HG02623 (cell line): Measurements from ENCODE around the gene DNASE1.
"Not testable (repeated sequence)": the region's sequence is repeated elsewhere in the genome, so short reads cannot be mapped to it uniquely, and the experiment has no call there.

Experiments used
- ATAC-seq: cut with Tn5 transposase; IDR thresholded peaks from one replicate; pipeline ENCODE4 v1.9.1; 2021; ENCODE audit warnings: moderate library complexity; ENCODE audit not compliant: unreplicated experiment

DNASE1 gene

GRCh38 chr16:3654249-3654991 is at the start of gene DNASE1:
Gene DNASE1, plus strand, starts transcription at chr16:3654691. Its CDS starts 683 bp downstream, at chr16:3655374.
- no peak for ATAC-seq

- no peak for ATAC-seq
These were observed 48.0 kb upstream of the DNASE1 start for GRCh38 chr16:3606441-3606840.

- no peak for ATAC-seq
These were observed 47.3 kb upstream of the DNASE1 start for GRCh38 chr16:3607161-3607560.

GRCh38 chr16:3607634-3608033 is 46.9 kb upstream of the DNASE1 start:
- no peak for ATAC-seq

GRCh38 chr16:3608069-3608468 is 46.4 kb upstream of the DNASE1 start:
- ATAC-seq = no peak

GRCh38 chr16:3608976-3609375 is 45.5 kb upstream of the DNASE1 start:
- ATAC-seq = not testable (repeated sequence)

- ATAC-seq = no peak
These were observed 44.4 kb upstream of the DNASE1 start for GRCh38 chr16:3609895-3610697.

- ATAC-seq = no peak
These were observed 43.8 kb upstream of the DNASE1 start for GRCh38 chr16:3610698-3611145.

- peak; percentile 80 for ATAC-seq
These were observed 43.1 kb upstream of the DNASE1 start, which contains the start of gene SLX4 for GRCh38 chr16:3611146-3611975. Gene SLX4, minus strand, starts transcription at chr16:3611606. Its CDS starts 2,642 bp downstream, at chr16:3608964.

- ATAC-seq = no peak
These were observed 41.7 kb upstream of the DNASE1 start for GRCh38 chr16:3612510-3613466.

- no peak for ATAC-seq
These were observed 35.7 kb upstream of the DNASE1 start for GRCh38 chr16:3618769-3619141.

GRCh38 chr16:3623642-3624041 is 30.8 kb upstream of the DNASE1 start:
- no peak for ATAC-seq

- ATAC-seq = no peak
These were observed 29.2 kb upstream of the DNASE1 start for GRCh38 chr16:3625331-3625730.

- no peak for ATAC-seq
These were observed 28.4 kb upstream of the DNASE1 start for GRCh38 chr16:3625911-3626732.

- no peak for ATAC-seq
These were observed 17.0 kb upstream of the DNASE1 start for GRCh38 chr16:3637371-3637923.

- no peak for ATAC-seq
These were observed 15.4 kb upstream of the DNASE1 start for GRCh38 chr16:3638916-3639644.

GRCh38 chr16:3640207-3640606 is 14.3 kb upstream of the DNASE1 start:
- ATAC-seq = no peak
